CD4-positive, alpha-beta T cell treated with Interleukin-1 beta for 1 hour (primary cell): ENCODE results near the gene ZNF878.
A peak's percentile ranks its signal among the peaks of the same experiment; 100 is the strongest.
"Not testable (repeated sequence)": the region's sequence is repeated elsewhere in the genome, so short reads cannot be mapped to it uniquely, and the experiment has no call there.

Experiments
- DNase-seq, 2 donors: peaks; one replicate each; pipeline ENCODE4 v3.0.0-alpha.2; 2020 to 2022

The ZNF878 gene

GRCh38 chr19:12052497-12053169 lies at the start of gene ZNF878:
Gene ZNF878, minus strand, starts transcription at chr19:12052961. Its CDS starts 160 bp downstream, at chr19:12052801.
- peak; percentile 55 to 59 for DNase-seq

GRCh38 chr19:12098040-12098439 lies 45.3 kb upstream of the ZNF878 start:
- DNase-seq, result no peak

- DNase-seq, result no peak
Measured at GRCh38 chr19:12095111-12095790, 42.5 kb upstream of the ZNF878 start.

- no peak for DNase-seq
Measured at GRCh38 chr19:12093777-12094176, 41.0 kb upstream of the ZNF878 start.

- no peak for DNase-seq
Measured at GRCh38 chr19:12092956-12093355, 40.2 kb upstream of the ZNF878 start.

GRCh38 chr19:12092065-12092867 lies 39.5 kb upstream of the ZNF878 start:
- peak; percentile 46 to 62 for DNase-seq

GRCh38 chr19:12090807-12091206 lies 38.0 kb upstream of the ZNF878 start:
- DNase-seq, result peak; percentile 58 to 60

GRCh38 chr19:12085074-12085818 lies 32.5 kb upstream of the ZNF878 start:
- no peak for DNase-seq

- DNase-seq, result not testable (repeated sequence)
Measured at GRCh38 chr19:12083336-12083735, 30.6 kb upstream of the ZNF878 start.

GRCh38 chr19:12077375-12077774 lies 24.6 kb upstream of the ZNF878 start:
- DNase-seq, result no peak

GRCh38 chr19:12076331-12076730 lies 23.6 kb upstream of the ZNF878 start:
- DNase-seq, result not testable (repeated sequence)

- DNase-seq, result no peak
Measured at GRCh38 chr19:12075538-12076139, 22.9 kb upstream of the ZNF878 start.

GRCh38 chr19:12064590-12065538 lies 12.1 kb upstream of the ZNF878 start, which contains the start of gene ZNF844:
Gene ZNF844, plus strand, starts transcription at chr19:12064731. Its CDS starts 143 bp downstream, at chr19:12064874.
- peak; percentile 77 to 87 for DNase-seq

GRCh38 chr19:12055784-12056183 lies 3.0 kb upstream of the ZNF878 start:
- DNase-seq, result no peak

- no peak for DNase-seq
Measured at GRCh38 chr19:12052091-12052496, 667 bp downstream of the ZNF878 start.

GRCh38 chr19:12047868-12048267 lies 4.9 kb downstream of the ZNF878 start:
- DNase-seq, result no peak

GRCh38 chr19:12043752-12044422 lies 8.9 kb downstream of the ZNF878 start:
- DNase-seq, result no peak

GRCh38 chr19:12042893-12043292 lies 9.9 kb downstream of the ZNF878 start:
- DNase-seq, result no peak

- DNase-seq, result peak; percentile 59 to 72
Measured at GRCh38 chr19:12035220-12036172, 17.3 kb downstream of the ZNF878 start, which contains the start of gene ZNF433. Gene ZNF433, minus strand, starts transcription at chr19:12035679. Its CDS starts 140 bp downstream, at chr19:12035539.
